AG04450 (cell line): ENCODE data around the gene IFIT5. TPM values are rescaled to one million over a fixed set of nuclear protein-coding genes. Genes with fewer than 3 reads are reported as not detected.

Experiments used
- CTCF ChIA-PET: fragments of 300-600, 350-600 bp; formaldehyde crosslinking; extraction: SDS; loops from one replicate; lab custom pipeline; 2022; ENCODE audit warnings: antibody characterized with exemption, inconsistent platforms; lab: Charles Lee
- POLR2A ChIA-PET: fragments of 350-600 bp; formaldehyde crosslinking; extraction: SDS; loops from one replicate; lab custom pipeline; 2021; ENCODE audit warnings: antibody characterized with exemption, inconsistent platforms; lab: Yijun Ruan, JAX
- DNase-seq: peaks from one replicate; pipeline ENCODE4 v3.0.0-alpha.2; 2011; ENCODE audit warnings: low read depth, low spot score
- H3K27ac ChIP-seq: one replicate; pipeline ENCODE4 v1.5.1; 2012; ENCODE audit warnings: low read depth, low read length, control low read depth
- H3K27me3 ChIP-seq: one replicate; pipeline ENCODE4 v1.6.0; 2012; ENCODE audit warnings: low read length; ENCODE audit not compliant: control insufficient read depth, insufficient read depth
- H3K4me3 ChIP-seq: 2 replicates; pipeline ENCODE4 v1.5.1; 2011; ENCODE audit warnings: mild to moderate bottlenecking, low read depth, low read length, control low read depth
- H3K9me3 ChIP-seq: 2 replicates; pipeline ENCODE4 v1.5.1; 2012; ENCODE audit warnings: low read length; ENCODE audit not compliant: control insufficient read depth, insufficient read depth
- polyA plus RNA-seq: library from polyadenylated mRNA; depleted of rRNA; stranded (reverse); fragments of >200 nt; gene quantifications from 2 replicates; pipeline ENCODE4 v1.2.3, GENCODE V29; 2011
- TF ChIP-seq, protein P1 (sequence below): IDR thresholded peaks from 2 replicates; pipeline ENCODE4 v1.5.1; 2011; ENCODE audit warnings: low read depth, low read length, control low read depth, inconsistent platforms

Gene IFIT5
- polyA plus RNA-seq, 1 experiment, result 14.9 TPM

DNA sequence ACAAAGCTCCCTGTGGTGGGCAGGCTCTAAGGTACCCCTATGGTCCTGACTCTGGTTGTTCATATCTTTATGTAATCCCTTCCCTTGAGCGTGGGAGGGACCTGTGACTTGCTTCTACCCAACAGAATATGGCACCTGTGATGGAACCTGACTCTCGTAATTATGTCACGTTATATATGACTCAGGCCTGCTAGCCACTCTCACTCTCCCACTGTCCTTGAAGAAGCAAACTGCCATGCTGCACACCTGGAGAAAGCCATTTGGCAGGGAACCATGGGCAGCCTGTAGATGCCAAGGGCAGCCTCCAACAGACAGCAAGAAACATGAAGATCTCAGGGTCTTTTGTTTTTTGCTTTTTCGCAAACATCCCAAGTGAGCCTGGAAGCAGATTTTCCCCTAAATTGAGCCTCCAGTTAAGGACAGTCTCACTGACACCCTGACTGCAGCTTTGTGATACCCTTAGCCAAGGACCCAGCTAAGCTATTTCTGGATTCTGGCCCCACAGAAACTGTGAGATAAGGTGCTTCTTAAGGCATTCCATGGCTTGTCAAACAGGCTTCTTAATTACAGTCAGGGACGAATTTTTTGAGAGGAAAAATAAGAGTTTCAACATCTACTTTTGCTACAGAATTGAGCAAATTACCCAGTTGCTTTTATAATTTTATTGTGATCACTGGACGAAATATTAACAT lies 49.6 kb downstream of the IFIT5 start:
- ChIA-PET CTCF (interaction anchor here (0.5 kb wide), 1 partner anchor 18 kb away, joined by 3 read pairs; no protein-coding TSS in a partner anchor), POLR2A (no interaction called here)
- Histone ChIP-seq H3K4me3 (no peak overlapping the region), H3K9me3 (no peaks in the 10 kb centered on the region), H3K27ac (no peak overlapping the region), H3K27me3 (no peaks in the 10 kb centered on the region)
- DNase-seq, result no peak
- TF ChIP-seq, protein P1, sequence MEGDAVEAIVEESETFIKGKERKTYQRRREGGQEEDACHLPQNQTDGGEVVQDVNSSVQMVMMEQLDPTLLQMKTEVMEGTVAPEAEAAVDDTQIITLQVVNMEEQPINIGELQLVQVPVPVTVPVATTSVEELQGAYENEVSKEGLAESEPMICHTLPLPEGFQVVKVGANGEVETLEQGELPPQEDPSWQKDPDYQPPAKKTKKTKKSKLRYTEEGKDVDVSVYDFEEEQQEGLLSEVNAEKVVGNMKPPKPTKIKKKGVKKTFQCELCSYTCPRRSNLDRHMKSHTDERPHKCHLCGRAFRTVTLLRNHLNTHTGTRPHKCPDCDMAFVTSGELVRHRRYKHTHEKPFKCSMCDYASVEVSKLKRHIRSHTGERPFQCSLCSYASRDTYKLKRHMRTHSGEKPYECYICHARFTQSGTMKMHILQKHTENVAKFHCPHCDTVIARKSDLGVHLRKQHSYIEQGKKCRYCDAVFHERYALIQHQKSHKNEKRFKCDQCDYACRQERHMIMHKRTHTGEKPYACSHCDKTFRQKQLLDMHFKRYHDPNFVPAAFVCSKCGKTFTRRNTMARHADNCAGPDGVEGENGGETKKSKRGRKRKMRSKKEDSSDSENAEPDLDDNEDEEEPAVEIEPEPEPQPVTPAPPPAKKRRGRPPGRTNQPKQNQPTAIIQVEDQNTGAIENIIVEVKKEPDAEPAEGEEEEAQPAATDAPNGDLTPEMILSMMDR, result no peak

DNA sequence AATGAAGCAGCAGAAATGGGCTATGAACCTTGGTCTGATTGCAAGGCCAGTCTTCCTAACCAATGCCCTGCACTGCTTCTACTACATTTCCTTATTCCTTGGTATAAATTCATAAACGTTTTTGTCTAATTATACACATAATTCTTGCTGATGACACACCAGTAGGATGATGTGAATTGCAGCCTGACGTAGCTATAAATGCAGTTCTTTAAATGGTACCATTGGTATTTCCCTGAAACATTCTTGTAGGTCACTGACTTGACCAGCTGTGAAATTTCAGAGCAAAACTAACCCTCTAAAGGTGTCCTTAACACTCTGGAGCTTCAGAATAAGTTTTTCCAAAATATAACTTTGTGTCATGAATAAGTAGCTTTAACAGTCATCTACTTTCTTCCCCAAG lies 50.8 kb downstream of the IFIT5 start:
- ChIA-PET CTCF (interaction anchor here (0.6 to 3.2 kb wide), 2 partner anchors 91 to 99 kb away, joined by 4 to 15 read pairs; no protein-coding TSS in a partner anchor), POLR2A (interaction anchor here (0.5 kb wide), 1 partner anchor 26 kb away, joined by 7 read pairs; no protein-coding TSS in a partner anchor)
- no peak overlapping the region for H3K4me3 ChIP-seq
- H3K9me3 ChIP-seq, result no peaks in the 10 kb centered on the region
- H3K27me3 ChIP-seq, result no peaks in the 10 kb centered on the region
- TF ChIP-seq, protein P1, result no peak
- no peak overlapping the region for H3K27ac ChIP-seq
- DNase-seq, result no peak

DNA sequence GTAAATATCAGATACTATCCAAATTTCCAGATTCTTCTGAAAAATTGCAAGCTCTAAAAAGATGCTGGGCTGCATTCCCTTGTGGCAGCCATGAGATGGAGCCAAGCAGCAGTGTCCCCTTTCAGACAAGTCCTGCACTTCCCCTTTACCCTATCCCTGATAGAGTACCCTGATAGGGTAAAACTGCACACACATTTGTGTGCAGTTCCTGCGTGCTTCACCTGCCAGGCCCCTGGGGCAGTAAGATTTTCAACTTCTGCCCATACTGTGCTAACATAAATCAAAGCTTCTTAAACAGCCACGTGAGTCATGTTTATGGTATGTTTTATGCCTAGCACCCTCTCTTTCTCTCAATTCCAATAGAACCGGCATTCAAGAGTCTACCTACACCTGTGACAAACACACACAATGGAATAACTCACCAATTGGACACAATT lies 52.2 kb downstream of the IFIT5 start:
- DNase-seq, result no peak
- POLR2A ChIA-PET, result no interaction called here

DNA sequence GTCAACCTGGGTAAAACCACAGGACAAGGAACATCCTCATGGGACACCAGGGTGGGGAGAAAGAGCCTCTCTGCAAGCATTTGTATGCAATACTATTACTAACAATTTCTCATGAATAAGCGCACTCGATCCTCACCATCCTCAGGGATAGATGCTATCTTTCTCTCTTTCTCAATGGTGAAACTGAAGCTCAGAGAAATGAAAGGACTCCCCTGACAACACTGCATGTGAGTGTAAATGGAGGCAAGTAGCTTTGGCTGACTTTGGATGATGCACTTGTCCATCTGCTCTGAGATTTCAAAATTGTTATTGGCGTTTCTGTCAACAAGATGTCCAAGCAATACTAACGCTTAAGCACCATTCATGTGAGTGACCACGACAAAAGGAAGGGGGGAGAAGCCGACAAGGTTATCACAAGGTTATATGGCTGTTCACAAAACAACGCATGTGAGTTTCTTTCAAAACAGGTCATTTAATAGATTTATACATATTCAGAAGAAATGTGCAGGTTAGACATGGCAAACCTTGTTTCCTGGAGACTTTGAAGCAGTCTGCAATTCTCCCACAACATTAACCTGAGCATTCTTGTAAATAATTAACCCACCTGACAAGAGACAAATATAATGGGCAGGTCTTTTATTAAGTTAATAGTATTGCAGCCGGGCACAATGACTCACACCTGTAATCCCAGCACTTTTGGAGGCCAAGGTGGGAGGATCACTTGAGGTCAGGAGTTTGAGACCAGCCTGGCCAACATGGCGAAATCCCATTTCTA lies 54.0 kb downstream of the IFIT5 start:
- TF ChIP-seq, protein P1, result no peak
- Histone ChIP-seq H3K9me3 (no peaks in the 10 kb centered on the region), H3K27me3 (no peaks in the 10 kb centered on the region), H3K4me3 (no peak overlapping the region), H3K27ac (no peak overlapping the region)
- POLR2A ChIA-PET, result no interaction called here
- DNase-seq, result no peak
- CTCF ChIA-PET, result interaction anchor here (3.2 kb wide), 1 partner anchor 96 kb away, joined by 15 read pairs; no protein-coding TSS in a partner anchor

More for the DNA sequence above, 52.2 kb downstream of the IFIT5 start:
- Histone ChIP-seq H3K4me3 (no peak overlapping the region), H3K27me3 (no peaks in the 10 kb centered on the region), H3K27ac (no peak overlapping the region), H3K9me3 (no peaks in the 10 kb centered on the region)
- TF ChIP-seq, protein P1, result peak; percentile 64
- CTCF ChIA-PET, result interaction anchor here (0.6 to 3.2 kb wide), 9 partner anchors 9 to 101 kb away, joined by 3 to 15 read pairs (median 5); no protein-coding TSS in a partner anchor
